H7 (cell line): Measurements from ENCODE around the gene PLEKHG3. TPM values are rescaled to one million over a fixed set of nuclear protein-coding genes. Genes with fewer than 3 reads are reported as not detected.

Source experiments
- DNase-seq: peaks from one replicate; pipeline ENCODE4 v3.0.0; 2012
- H3K27me3 ChIP-seq: 2 replicates; pipeline ENCODE4 v1.6.0; 2011; ENCODE audit warnings: mild to moderate bottlenecking, low read length; ENCODE audit not compliant: control insufficient read depth, insufficient read depth
- H3K36me3 ChIP-seq: replicated peaks from 2 replicates; pipeline ENCODE4 v1.5.1; 2011; ENCODE audit warnings: low read length; ENCODE audit not compliant: control insufficient read depth, insufficient read depth
- H3K4me3 ChIP-seq: 2 replicates; pipeline ENCODE4 v1.5.1; 2011; ENCODE audit warnings: low read depth, mild to moderate bottlenecking, control low read depth, low read length, moderate library complexity; ENCODE audit not compliant: insufficient read depth
- total RNA-seq: library from RNA; depleted of rRNA; stranded (reverse); fragments of >200 nt; shearing (Covaris generic); gene quantifications from 2 replicates; pipeline ENCODE4 v1.2.3, GENCODE V29; 2014

Gene PLEKHG3
- total RNA-seq, 1 experiment from 2014 or later: 47.0 TPM

- DNase-seq: no peak
- peaks cover 2% of the 10 kb centered on the region for H3K36me3 ChIP-seq
- no peaks in the 10 kb centered on the region for H3K27me3 ChIP-seq
- H3K4me3 ChIP-seq: no peak overlapping the region
These were observed 18.7 kb downstream of the PLEKHG3 start for GRCh38 chr14:64722842-64723447.

DNA sequence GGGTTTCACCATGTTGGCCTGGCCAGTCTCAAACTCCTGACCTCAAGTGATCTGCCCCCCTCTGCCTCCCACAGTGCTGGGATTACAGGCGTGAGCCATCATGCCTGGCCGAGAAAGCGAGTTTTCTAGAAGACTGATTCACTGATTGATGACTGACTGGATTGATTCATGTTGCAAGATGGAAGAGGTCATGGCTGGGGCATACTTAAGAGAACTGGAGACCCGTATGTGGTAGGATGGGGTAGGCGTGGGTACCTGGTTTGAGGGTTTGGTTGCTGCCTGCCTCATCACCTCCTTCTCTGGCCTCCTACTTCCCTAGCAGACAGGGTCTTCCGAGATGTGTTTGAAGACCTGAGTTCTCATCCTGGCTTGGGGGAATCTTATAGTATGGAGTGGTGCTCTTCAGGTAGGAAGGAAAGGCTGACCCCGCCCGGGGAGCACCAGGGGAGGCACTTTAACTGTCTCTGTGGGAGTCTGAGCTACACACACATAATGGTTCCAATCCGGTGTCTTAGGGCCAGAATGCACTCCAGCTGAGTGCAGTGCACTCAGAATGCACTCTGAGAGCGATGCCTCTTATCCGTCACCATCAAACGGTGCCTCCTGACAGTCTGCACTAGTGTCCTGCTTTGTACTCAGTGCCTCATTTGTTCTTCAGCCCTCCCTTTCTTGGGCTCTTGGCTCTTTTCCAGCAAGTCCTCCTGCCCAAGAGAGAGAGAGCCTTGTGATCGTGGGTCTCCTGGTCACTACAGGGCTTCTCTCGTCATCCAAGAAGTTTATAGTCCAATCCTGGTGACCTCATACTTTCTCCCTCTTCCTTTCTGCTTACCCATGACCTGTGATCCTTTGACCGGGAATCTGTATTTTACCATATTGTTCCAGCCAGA is 19.7 kb downstream of the PLEKHG3 start:
- DNase-seq: no peak
- H3K4me3 ChIP-seq: no peak overlapping the region
- peaks cover 7% of the 10 kb centered on the region for H3K36me3 ChIP-seq
- H3K27me3 ChIP-seq: no peaks in the 10 kb centered on the region

- no peaks in the 10 kb centered on the region for H3K27me3 ChIP-seq
These were observed 20.3 kb downstream of the PLEKHG3 start for GRCh38 chr14:64724578-64724930.

DNA sequence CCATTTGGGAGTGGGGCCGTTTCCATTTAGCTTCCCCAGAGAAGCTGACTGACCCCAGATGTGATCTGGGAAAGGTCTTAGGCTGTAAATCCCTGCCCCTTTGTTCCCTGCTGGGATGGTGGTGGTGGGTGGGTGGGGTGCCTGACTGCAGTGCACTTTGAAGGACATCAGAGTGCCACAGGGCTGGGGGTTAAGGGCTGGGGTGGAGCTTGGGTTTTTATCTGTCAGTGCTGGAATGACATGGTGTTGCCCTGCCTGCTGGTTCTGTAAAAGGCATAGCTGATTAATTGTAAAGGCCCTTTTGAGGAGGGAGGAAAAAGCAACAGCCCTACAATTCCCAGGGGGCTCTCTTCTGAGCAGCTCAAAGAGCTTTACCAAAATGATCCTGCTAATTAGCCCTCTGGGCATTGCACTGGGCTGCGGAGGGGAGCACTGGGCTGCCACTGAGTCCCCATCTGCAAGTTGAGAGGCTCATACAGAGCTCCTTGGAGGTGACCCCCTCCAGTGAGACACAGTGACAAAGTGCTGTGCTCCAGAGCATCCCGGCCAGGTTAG is 21.1 kb downstream of the PLEKHG3 start:
- Histone ChIP-seq H3K4me3 (no peak overlapping the region), H3K27me3 (no peaks in the 10 kb centered on the region), H3K36me3 (peaks cover 7% of the 10 kb centered on the region)
- no peak for DNase-seq

More at GRCh38 chr14:64724578-64724930, 20.3 kb downstream of the PLEKHG3 start:
- DNase-seq: no peak
- Histone ChIP-seq H3K36me3 (peaks cover 7% of the 10 kb centered on the region), H3K4me3 (no peak overlapping the region)

DNA sequence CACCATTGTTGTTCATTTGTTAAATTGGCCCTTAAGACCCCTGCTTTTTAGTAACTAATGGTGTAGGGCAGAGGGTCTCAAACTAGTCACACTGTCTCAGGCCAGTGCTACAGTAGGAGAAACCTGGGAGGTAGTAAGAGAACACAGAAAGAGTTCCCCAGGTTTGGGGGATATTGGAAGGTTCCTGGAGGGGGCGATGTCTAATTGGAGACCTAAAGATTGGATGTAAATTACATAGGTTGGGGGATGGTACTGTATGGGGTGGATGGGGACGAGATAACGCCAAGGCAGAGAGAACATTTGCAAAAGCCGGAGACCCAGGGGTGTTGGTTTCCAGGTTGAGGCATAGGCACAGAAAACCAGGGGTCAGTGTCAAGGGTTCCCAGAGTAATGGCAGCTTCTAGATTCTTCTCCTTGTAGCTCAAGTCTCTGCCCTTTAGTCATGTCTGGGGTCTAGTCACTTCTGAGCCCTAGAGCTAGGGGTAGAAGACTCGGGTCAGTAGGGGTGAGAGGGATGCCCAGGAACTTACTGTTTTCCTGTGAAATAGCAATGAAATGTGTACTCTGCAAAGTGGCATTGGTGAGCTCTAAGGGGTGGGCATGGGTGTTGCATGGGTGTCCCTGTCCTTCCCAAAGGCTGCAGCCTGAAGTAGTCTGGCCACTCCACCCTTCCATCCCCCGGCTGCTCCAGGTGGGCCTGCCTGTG is 21.8 kb downstream of the PLEKHG3 start:
- DNase-seq: no peak

DNA sequence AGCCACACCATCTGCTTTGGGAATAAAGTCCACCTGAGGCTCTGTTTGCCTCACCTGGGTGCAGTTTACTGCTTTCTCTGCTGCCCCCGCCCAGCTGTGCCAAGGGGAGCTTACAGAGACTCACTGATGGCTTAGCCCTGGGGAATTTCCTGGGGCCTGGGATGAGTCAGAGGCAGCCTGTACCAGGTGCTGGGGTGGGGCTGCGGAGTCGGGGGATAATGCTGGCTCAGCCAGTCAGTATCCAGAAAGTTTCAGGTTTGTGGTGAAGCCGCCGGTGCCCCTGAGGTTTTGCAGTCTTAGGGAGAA is 22.3 kb downstream of the PLEKHG3 start:
- Histone ChIP-seq H3K4me3 (no peak overlapping the region), H3K27me3 (no peaks in the 10 kb centered on the region), H3K36me3 (peaks cover 14% of the 10 kb centered on the region)
- DNase-seq: peak; percentile 82

More for the DNA sequence above, 21.8 kb downstream of the PLEKHG3 start:
- no peaks in the 10 kb centered on the region for H3K27me3 ChIP-seq
- peaks cover 9% of the 10 kb centered on the region for H3K36me3 ChIP-seq
- H3K4me3 ChIP-seq: no peak overlapping the region

- Histone ChIP-seq H3K36me3 (peaks cover 23% of the 10 kb centered on the region), H3K27me3 (no peaks in the 10 kb centered on the region), H3K4me3 (no peak overlapping the region)
- DNase-seq: no peak
These were observed 23.4 kb downstream of the PLEKHG3 start for GRCh38 chr14:64727551-64728071.

DNA sequence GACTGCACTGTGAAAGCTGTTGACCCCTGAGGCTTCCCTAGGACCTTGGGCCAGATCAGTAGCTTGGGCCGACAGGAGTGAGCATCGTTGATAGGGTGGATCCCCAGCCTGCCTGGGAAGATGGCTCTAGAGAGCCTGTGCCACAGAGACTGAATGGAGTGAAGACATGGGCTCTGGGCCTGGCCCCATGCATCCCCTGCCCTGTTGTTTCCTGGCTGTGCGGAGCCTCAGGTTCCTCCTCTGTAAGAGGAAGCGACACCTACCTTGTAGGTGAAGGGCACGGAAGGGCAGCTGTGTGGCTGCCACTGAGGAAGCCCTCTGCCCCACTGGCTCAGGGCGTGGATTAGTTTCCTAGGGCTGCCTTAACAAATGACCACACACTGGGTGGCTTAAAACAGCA is 23.9 kb downstream of the PLEKHG3 start:
- Histone ChIP-seq H3K36me3 (peaks cover 26% of the 10 kb centered on the region), H3K27me3 (no peaks in the 10 kb centered on the region), H3K4me3 (no peak overlapping the region)
- no peak for DNase-seq

- Histone ChIP-seq H3K4me3 (no peak overlapping the region), H3K27me3 (no peaks in the 10 kb centered on the region), H3K36me3 (peaks cover 26% of the 10 kb centered on the region)
- no peak for DNase-seq
These were observed 24.6 kb downstream of the PLEKHG3 start for GRCh38 chr14:64728856-64729255.

DNA sequence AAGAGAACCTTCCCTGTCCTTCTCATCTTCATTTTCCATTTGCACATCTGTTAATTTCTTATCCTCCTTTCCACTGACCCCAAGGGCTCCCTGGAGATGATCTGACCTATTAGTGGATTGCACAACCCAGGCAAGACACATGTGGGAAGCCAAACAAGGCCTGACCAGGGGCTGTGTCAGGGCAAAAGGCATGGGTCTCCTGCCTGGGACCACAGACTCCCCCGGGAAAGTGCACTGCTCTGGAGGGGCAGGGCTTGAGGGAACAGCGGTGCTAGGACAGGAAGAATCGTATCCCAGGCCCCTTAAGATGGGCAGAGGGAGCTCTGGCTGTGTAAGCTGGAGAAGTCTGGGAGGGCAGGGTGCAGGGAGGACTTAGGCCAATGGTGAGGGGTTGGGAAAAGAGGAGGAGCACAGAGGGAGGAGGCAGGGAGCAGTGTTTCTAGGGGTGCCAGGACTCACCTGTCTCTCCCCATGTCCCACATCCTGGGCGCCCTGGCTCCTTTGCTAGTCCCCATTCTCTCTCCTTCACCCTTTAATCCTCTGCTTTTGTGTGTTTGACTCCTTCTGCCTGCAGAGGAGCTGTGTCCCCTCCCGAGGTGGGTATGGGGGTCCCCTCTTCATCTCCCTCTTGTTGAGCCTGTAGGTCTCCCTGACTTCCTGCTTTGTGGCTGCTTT is 25.3 kb downstream of the PLEKHG3 start:
- no peak overlapping the region for H3K4me3 ChIP-seq
- peaks cover 26% of the 10 kb centered on the region for H3K36me3 ChIP-seq
- no peaks in the 10 kb centered on the region for H3K27me3 ChIP-seq
- DNase-seq: no peak

- Histone ChIP-seq H3K4me3 (no peak overlapping the region), H3K27me3 (no peaks in the 10 kb centered on the region), H3K36me3 (peaks cover 26% of the 10 kb centered on the region)
- no peak for DNase-seq
These were observed 25.8 kb downstream of the PLEKHG3 start for GRCh38 chr14:64730061-64730440.

DNA sequence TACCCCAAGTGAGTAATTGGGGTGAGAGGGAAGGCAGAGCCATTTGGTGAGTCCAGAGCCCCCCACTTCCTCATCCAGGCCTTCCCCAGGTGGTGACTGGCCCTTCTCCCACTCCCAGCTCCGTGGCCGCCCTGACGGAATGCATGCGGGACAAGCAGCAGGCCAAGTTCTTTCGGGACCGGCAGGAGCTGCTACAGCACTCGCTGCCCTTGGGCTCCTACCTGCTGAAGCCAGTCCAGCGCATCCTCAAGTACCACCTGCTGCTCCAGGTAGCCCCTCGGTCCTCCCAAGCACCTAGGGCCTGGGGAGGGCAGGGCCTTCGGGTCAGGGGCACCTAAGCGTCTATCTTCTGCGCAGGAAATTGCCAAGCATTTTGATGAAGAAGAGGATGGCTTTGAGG is 26.5 kb downstream of the PLEKHG3 start:
- DNase-seq: no peak
- no peak overlapping the region for H3K4me3 ChIP-seq

GRCh38 chr14:64731141-64731581 is 26.9 kb downstream of the PLEKHG3 start:
- no peak for DNase-seq
- H3K36me3 ChIP-seq: peaks cover 26% of the 10 kb centered on the region
- no peaks in the 10 kb centered on the region for H3K27me3 ChIP-seq
- no peak overlapping the region for H3K4me3 ChIP-seq

More for the DNA sequence above, 26.5 kb downstream of the PLEKHG3 start:
- Histone ChIP-seq H3K27me3 (no peaks in the 10 kb centered on the region), H3K36me3 (peaks cover 26% of the 10 kb centered on the region)

DNA sequence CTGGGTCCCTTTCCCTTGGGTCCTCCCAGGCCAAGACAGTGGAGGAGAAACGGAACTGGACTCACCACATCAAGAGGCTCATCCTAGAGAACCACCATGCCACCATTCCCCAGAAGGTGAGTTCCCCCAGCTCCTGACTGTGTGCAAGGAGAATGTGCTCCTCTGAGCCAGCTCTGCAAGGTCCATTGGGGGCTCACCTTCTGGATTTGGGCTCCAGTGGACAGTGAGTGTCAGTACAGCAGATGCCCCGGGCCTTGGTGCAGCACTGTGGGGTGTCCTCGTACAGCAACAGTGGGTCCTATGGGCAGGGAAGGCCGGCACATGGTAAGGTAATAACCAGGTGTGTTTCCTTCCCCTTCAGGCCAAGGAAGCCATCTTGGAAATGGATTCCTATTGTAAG is 27.8 kb downstream of the PLEKHG3 start:
- H3K36me3 ChIP-seq: peaks cover 26% of the 10 kb centered on the region
- no peak for DNase-seq
- H3K27me3 ChIP-seq: no peaks in the 10 kb centered on the region
- H3K4me3 ChIP-seq: no peak overlapping the region
